Measurements from ENCODE around the gene OXNAD1. TPM values are rescaled to one million over a fixed set of nuclear protein-coding genes. Genes with fewer than 3 reads are reported as not detected.

The OXNAD1 gene
- total and polyA plus RNA-seq, 10 of the 15 experiments (the other 5 are each of a cell fraction or from before 2014, with no cell fraction given), result 5.6 to 27.8 (median 16.2) TPM

DNA sequence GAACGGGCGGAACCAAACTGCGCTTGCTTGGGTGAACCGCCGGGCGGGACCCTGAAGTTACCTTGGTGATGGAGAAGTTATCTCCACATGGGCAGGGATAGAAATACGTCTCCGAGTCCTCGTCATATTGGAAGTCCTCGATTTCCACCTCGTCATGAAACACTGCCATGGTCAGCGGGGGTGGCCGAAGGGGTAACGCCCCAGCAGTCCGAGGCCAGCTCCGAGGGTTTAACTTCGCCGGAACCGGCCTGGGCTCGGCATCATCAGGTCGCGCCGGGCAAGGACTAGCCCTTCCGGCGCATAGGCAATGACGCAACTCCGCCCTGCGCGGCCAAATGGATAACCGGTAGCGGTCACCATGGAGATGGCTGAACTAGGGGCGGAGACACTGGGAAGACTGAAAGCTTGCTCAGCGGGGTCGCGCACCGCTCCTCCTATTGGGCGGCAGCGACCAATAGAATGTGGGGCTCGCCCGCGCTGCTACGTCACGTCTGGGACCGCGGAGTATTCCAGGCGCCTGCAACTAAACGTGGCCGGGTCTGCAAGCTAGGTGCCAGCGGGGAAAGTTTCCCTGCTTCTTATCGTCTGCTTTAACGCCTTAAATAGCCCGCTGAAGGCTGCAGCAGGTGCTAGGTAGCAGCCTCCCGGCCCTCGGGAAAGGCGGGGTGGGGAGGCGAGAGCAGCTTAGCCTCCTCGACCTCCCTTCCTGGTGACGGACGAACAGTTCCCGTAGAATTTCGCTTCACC, at the start of gene OXNAD1, which contains the start of gene DPH3 (continued):
- TF ChIP-seq, protein P1, sequence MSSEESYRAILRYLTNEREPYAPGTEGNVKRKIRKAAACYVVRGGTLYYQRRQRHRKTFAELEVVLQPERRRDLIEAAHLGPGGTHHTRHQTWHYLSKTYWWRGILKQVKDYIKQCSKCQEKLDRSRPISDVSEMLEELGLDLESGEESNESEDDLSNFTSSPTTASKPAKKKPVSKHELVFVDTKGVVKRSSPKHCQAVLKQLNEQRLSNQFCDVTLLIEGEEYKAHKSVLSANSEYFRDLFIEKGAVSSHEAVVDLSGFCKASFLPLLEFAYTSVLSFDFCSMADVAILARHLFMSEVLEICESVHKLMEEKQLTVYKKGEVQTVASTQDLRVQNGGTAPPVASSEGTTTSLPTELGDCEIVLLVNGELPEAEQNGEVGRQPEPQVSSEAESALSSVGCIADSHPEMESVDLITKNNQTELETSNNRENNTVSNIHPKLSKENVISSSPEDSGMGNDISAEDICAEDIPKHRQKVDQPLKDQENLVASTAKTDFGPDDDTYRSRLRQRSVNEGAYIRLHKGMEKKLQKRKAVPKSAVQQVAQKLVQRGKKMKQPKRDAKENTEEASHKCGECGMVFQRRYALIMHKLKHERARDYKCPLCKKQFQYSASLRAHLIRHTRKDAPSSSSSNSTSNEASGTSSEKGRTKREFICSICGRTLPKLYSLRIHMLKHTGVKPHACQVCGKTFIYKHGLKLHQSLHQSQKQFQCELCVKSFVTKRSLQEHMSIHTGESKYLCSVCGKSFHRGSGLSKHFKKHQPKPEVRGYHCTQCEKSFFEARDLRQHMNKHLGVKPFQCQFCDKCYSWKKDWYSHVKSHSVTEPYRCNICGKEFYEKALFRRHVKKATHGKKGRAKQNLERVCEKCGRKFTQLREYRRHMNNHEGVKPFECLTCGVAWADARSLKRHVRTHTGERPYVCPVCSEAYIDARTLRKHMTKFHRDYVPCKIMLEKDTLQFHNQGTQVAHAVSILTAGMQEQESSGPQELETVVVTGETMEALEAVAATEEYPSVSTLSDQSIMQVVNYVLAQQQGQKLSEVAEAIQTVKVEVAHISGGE (CRISPR knock-in tag; IDR thresholded peaks at IDR 0.05), result peak; percentile 69
- TF ChIP-seq SRF (IDR thresholded peaks at IDR 0.05; ENCODE audit: low read depth in 2 of 2, low read length in 2 of 2) (peak; percentile 82 to 94), MEF2A (IDR thresholded peaks at IDR 0.05; ENCODE audit: insufficient read depth, low read depth, low read length) (0 out of 2 replicates have a peak, but pooled peaks have one; percentile 17), FOS (IDR thresholded peaks at IDR 0.05; ENCODE audit: borderline replicate concordance, extremely low read depth, insufficient read length) (no peak), PML (IDR thresholded peaks at IDR 0.05; ENCODE audit: low read length) (no peak), WRNIP1 (IDR thresholded peaks at IDR 0.05; ENCODE audit: borderline replicate concordance, low read depth, low read length) (no peak), CEBPB (IDR thresholded peaks at IDR 0.05; ENCODE audit: borderline replicate concordance in 1 of 2, low read depth in 2 of 2, low read length in 2 of 2) (no peak), CHD4 (IDR thresholded peaks at IDR 0.05) (no peak), MYC (IDR thresholded peaks at IDR 0.05; ENCODE audit: insufficient read depth, insufficient read length, insufficient replicate concordance, low read length, severe bottlenecking) (no peak), FOXK2 (IDR thresholded peaks at IDR 0.05) (peak; percentile 90), ZNF384 (IDR thresholded peaks at IDR 0.05; ENCODE audit: borderline replicate concordance, low read depth, low read length) (no peak), BCL11A (IDR thresholded peaks at IDR 0.05; ENCODE audit: low read depth, low read length) (0 out of 2 replicates have a peak, but pooled peaks have one; percentile 26), ZBED1 (IDR thresholded peaks at IDR 0.05; ENCODE audit: borderline replicate concordance) (no peak), TARDBP (IDR thresholded peaks at IDR 0.05; ENCODE audit: borderline replicate concordance) (peak; percentile 62; the same call in 1 of the 2 replicates), PKNOX1 (IDR thresholded peaks at IDR 0.05) (peak; percentile 85), RAD21 (IDR thresholded peaks at IDR 0.05; ENCODE audit: insufficient read depth, low read depth, low read length) (no peak), POLR2AphosphoS5 (IDR thresholded peaks at IDR 0.05; ENCODE audit: low read length) (peak; percentile 73), HDAC2 (IDR thresholded peaks at IDR 0.05) (no peak), STAT1 (conservative IDR thresholded peaks at IDR 0.05) (0 out of 2 replicates have a peak, but pooled peaks have one; percentile 51), SMAD1 (IDR thresholded peaks at IDR 0.05; ENCODE audit: low read depth, partially characterized antibody) (no peak), IKZF2 (IDR thresholded peaks at IDR 0.05) (no peak; a peak in 3 of 4 replicates), ASH2L (IDR thresholded peaks at IDR 0.05; ENCODE audit: borderline replicate concordance, low read depth) (peak; percentile 58; the same call in 1 of the 2 replicates), KAT2A (conservative IDR thresholded peaks at IDR 0.05; ENCODE audit: control insufficient read depth, low read depth, low read length) (no peak), CBX3 (IDR thresholded peaks at IDR 0.05; ENCODE audit: borderline replicate concordance, low read depth) (no peak), RAD51 (IDR thresholded peaks at IDR 0.05) (no peak), JUNB (IDR thresholded peaks at IDR 0.05) (no peak)
- TF ChIP-seq, protein P2, sequence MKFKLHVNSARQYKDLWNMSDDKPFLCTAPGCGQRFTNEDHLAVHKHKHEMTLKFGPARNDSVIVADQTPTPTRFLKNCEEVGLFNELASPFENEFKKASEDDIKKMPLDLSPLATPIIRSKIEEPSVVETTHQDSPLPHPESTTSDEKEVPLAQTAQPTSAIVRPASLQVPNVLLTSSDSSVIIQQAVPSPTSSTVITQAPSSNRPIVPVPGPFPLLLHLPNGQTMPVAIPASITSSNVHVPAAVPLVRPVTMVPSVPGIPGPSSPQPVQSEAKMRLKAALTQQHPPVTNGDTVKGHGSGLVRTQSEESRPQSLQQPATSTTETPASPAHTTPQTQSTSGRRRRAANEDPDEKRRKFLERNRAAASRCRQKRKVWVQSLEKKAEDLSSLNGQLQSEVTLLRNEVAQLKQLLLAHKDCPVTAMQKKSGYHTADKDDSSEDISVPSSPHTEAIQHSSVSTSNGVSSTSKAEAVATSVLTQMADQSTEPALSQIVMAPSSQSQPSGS (IDR thresholded peaks at IDR 0.05; ENCODE audit: low read length), result no peak
